ENCODE data around the gene HYCC1.
"Not testable (repeated sequence)": the region's sequence is repeated elsewhere in the genome, so short reads cannot be mapped to it uniquely, and the experiment has no call there.

Gene HYCC1

DNA sequence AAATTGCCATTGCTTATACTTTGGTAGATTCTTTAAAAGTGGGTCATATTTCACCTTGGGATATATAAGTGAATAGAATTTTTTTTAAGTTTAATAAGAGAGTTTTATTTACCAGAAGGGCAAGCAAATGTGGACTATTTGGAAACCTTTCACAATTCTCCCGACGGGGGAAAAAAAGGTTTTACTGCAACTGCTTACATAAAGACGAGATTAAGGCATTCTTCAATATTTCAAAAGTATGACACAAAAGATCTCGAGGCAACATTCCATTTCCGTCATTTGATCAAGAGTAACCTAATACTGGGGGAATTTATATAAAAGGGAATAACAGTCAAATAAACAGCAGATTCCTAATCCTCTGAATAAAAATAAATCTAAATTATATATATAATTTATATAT lies 28.5 kb downstream of the HYCC1 start:
- no peak for DNase-seq (ENCODE audit: low read depth in 2 of 2)

DNA sequence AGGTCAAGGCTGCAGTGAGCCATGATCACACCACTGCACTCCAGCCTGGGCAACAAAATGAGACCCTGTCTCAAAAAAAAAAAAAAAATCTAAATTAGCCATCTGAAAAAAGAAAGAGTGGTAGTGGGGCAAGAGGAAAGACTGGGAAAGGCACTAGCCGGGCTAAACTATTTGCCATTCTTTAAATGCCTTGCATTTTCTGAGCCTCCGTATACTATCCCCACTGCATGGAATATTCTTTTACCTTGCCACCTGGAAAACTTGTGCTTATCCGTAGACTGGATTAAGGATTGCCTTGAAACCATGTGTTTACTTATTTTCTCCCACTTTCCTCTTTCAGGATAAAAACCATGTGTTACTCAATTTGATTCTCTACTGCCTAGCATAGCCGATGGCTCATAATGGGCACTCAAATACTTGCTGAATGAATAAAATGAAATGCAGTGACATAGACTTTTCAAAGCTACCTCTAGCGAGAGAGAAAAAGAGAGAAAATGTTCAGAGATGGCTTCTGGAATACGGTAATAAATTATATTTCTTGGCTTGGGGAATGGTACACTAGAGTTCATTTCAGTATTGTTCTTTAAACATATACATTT lies 30.6 kb downstream of the HYCC1 start:
- DNase-seq (ENCODE audit: low read depth in 2 of 2): no peak

DNA sequence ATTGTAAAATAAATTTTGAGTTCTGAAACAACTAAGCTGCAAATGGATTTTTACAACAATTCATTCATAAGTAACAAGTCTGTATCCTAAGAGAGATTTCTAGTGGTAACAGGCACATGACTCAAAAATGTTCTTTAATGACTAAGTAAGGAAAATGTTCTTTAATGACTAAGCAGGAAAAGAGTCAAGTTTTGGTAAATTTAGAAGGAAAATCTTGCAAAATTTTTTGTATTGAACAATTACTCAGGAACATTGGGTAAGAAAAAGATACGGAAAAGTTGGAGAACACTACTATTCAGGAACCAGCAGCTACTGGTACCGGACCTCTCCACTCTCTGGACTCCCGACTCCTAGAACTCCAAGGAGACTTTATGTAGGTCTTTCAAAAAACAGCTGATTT lies 33.5 kb downstream of the HYCC1 start:
- no peak for DNase-seq (ENCODE audit: low read depth in 2 of 2)

DNA sequence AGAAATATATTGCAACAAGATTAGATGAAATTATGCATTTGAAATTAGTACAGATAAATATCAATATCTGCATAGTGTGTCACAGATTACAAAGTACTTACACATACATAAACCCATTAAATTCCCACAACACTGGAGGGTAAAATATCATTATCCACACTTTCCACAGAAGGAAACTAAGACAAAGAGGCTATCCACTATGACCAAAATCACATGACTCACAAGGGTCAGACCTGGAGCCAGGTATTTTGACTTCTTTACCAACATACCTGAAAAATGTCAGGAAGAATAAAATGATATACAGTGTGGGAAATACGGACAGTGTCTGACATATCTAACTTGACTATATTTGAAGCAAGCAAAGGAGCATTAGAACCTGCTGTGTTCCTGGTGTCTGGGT lies 34.1 kb downstream of the HYCC1 start:
- DNase-seq (ENCODE audit: low read depth in 2 of 2): no peak

DNA sequence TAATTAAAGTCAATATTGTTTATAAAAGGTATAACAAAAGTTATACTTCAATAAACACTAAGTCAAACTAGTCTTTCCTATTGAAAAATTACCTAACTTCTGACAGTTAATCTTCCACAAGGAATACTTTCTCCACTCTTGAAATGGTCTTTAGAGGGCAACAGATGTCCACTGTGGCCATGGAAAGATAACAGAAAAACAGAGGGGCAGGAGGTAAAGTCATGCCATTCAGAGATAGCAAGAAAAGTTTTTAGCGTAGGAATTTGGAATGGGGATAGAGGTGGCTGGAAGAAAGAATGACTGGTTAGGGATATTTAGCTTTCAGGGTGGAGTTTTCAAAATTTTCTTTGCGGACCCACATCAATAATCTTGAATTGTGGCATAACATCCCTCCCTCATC lies 34.7 kb downstream of the HYCC1 start:
- no peak for DNase-seq (ENCODE audit: low read depth in 2 of 2)

DNA sequence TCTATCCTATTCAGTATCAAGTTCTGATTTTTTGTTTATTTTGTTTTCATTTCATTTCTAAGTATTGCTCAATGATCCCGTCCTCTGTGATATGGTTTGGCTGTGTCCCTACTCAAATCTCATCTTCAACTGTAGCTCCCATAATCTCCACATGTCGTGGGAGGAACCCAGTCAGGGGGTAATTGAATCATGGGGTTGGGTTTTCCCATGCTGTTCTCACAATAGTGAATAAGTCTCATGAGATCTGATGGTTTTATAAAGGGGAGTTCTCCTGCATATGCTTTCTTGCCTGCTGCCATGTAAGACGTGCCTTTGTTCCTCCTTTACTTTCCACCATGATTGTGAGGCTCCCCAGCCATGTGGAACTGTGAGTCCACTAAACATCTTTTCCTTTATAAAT lies 39.3 kb downstream of the HYCC1 start:
- not testable (repeated sequence) for DNase-seq (ENCODE audit: low read depth in 2 of 2)

DNA sequence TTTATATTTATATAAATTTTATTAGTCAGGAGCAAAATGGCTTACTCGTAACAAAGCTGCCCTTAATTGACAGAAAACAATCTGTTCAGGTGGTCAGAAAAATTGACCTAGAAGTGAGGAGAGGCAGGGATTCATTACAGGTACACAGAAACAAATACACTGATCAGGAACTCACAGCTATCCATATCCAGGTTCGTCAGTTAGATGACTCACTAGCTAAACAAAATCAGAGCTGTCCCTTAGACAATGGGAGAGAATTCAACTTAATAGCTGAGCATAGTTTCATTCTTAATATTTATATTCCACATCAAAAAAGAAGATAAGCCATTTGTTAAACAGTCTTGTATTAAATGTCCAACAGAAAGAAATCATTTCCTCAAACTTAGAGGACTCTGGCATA lies 41.7 kb downstream of the HYCC1 start:
- no peak for DNase-seq (ENCODE audit: low read depth in 2 of 2)

DNA sequence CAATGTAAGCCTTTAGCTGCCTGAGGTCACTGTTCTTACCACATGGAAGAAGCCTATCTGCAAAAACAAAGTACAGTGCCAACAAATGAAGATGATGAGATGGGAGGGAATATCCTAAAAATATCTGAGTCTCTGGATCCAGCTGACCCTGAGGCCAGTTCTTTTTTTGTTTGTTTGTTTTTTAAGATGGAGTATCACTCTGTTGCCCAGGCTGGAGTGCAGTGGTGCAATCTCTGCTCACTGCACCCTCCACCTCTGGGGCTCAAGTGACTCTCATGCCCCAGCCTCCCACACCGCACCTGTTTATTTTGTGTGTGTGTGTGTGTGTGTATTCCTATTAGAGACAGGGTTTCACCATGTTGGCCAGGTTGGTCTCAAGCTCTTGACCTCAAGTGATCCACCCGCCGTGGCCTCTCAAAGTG lies 44.9 kb downstream of the HYCC1 start:
- DNase-seq (ENCODE audit: low read depth in 2 of 2): no peak

Data from stimulated activated CD8-positive, alpha-beta memory T cell treated with anti-CD3 and anti-CD28 coated beads, Interleukin-2, amount 100 ng/mL, for 48 hours (primary cell).